Psoas muscle (tissue), 8 donors: ENCODE results near the gene ICE2. TPM values are rescaled to one million over a fixed set of nuclear protein-coding genes. Genes with fewer than 3 reads are reported as not detected.
A peak's percentile ranks its signal among the peaks of the same experiment; 100 is the strongest.

Experiments used
- ATAC-seq, 4 donors: fragments of 200-7000 bp; cut with Tn5 transposase; one replicate each; pipeline ENCODE4 v1.9.1; 2020; ENCODE audit warnings: moderate library complexity in 3 of 4, mild to moderate bottlenecking in 2 of 4
- DNase-seq, 2 donors: peaks; one replicate each; pipeline ENCODE4 v3.0.0-alpha.2; 2020
- H3K27ac ChIP-seq: fragments of 200-600 bp; one replicate; pipeline ENCODE4 v1.8.0; 2022
- H3K27me3 ChIP-seq, 3 donors: fragments of 200-600 bp in 1 of 3; one replicate each; pipeline versions ENCODE4 v1.6.1 to v1.8.0; 2013 to 2022; ENCODE audit warnings: low read length in 2 of 3, mild to moderate bottlenecking in 2 of 3, moderate library complexity in 1 of 3; ENCODE audit not compliant: insufficient read depth in 3 of 3
- H3K36me3 ChIP-seq, 2 donors: fragments of 200-600 bp in 1 of 2; one replicate each; pipeline versions ENCODE4 v1.6.1 to v1.8.0; 2013 to 2022; ENCODE audit warnings: low read depth in 1 of 2, mild to moderate bottlenecking in 1 of 2, moderate library complexity in 1 of 2; ENCODE audit not compliant: insufficient read depth in 1 of 2
- H3K4me1 ChIP-seq: fragments of 200-600 bp; one replicate; pipeline ENCODE4 v1.8.0; 2022
- H3K4me3 ChIP-seq: fragments of 200-600 bp; one replicate; pipeline ENCODE4 v1.8.0; 2022; ENCODE audit warnings: mild to moderate bottlenecking
- H3K9me3 ChIP-seq: fragments of 200-600 bp; one replicate; pipeline ENCODE4 v1.8.0; 2022
- CTCF ChIP-seq: fragments of 200-600 bp; IDR thresholded peaks from one replicate; pipeline ENCODE4 v1.8.0; 2022; ENCODE audit warnings: antibody characterized with exemption
- WGBS, 3 donors: extraction: QIAGEN DNeasy Blood & Tissue Kit; methylation state at CpG; one replicate each; pipeline versions ENCODE4 v1.1.6 to v1.1.7; 2013; 5-methylcytosine and 5-hydroxymethylcytosine counted together
- intact Hi-C, 2 donors: fragments of 100-400 bp; cut with DNase I; formaldehyde crosslinking; loops; one replicate each; pipeline versions ENCODE4 v1.11.0 to v1.14.2; 2022
- polyA plus RNA-seq, 3 donors: library from polyadenylated mRNA; stranded (reverse); fragments of 200-250 nt; gene quantifications; one replicate each; pipeline ENCODE4 v1.2.3, GENCODE V29; 2013
- total RNA-seq, 4 donors: library from RNA; stranded (reverse); fragmentation: NEBNext Ultra II Directional in 2 of 4; extraction: Animal tissue kit (Norgen Biotek cat#: 25700) in 2 of 4; gene quantifications; one replicate each; pipeline versions ENCODE4 v1.2.1 to v1.2.4, GENCODE V29; 2021 to 2023
- donor health status: healthy with polysubstance abuse.
- donor health status: DM: no; HTN: no; CAD: no; lungs with moderate emphysema.
- donor health status: Bipolar disorder and iron deficiency.
- donor health status: healthy.
- donor health status: DM: yes; HTN: yes; CAD: no.
- donor health status: DM: no; HTN: no; CAD: no.
- donor health status: DM: no; HTN: no; CAD: no.
- donor health status: DM: yes; HTN: yes; CAD: no.

Gene ICE2
- total and polyA plus RNA-seq, 7 donors, result 5.2 to 25.9 (median 20.0) TPM

GRCh38 chr15:60508442-60508841 lies 29.5 kb upstream of the ICE2 start:
- Histone ChIP-seq H3K9me3 (no peaks in the 10 kb centered on the region), H3K4me1 (peaks cover 23% of the 10 kb centered on the region), H3K27me3 (no peaks in the 10 kb centered on the region), H3K4me3 (no peak overlapping the region), H3K36me3 (peaks cover 0 to 71% of the 10 kb centered on the region in 2 donors), H3K27ac (peak overlapping the region; percentile 66)
- no peak for TF ChIP-seq CTCF
- peak; percentile 53 to 71 (median 60) for ATAC-seq
- WGBS, 3 donors, result 91 to 98% (median 94%) methylated on average over 4 of the region's 4 CpGs
- no peak for DNase-seq
- intact Hi-C loops, result loop anchor here in 1 of 2 donors (5.0 to 10.0 kb wide), 2 partner anchors 409 to 536 kb away; no protein-coding TSS in a partner anchor

- Histone ChIP-seq H3K4me1 (peaks cover 23% of the 10 kb centered on the region), H3K27me3 (no peaks in the 10 kb centered on the region), H3K4me3 (no peak overlapping the region), H3K36me3 (peaks cover 0 to 71% of the 10 kb centered on the region in 2 donors), H3K27ac (peak overlapping the region; percentile 66), H3K9me3 (no peaks in the 10 kb centered on the region)
- WGBS, 3 donors, result 45 to 53% (median 49%) methylated on average over 11 of the region's 11 CpGs
- no peak for DNase-seq
- intact Hi-C loops, result loop anchor here in 1 of 2 donors (5.0 to 10.0 kb wide), 2 partner anchors 409 to 537 kb away; no protein-coding TSS in a partner anchor
- ATAC-seq, result peak; percentile 85 to 91 (median 88)
- TF ChIP-seq CTCF, result peak; percentile 97
Observed at GRCh38 chr15:60507596-60508424, 28.9 kb upstream of the ICE2 start.

- Histone ChIP-seq H3K36me3 (peaks cover 10 to 78% of the 10 kb centered on the region in 2 donors), H3K4me1 (no peaks in the 10 kb centered on the region), H3K9me3 (no peaks in the 10 kb centered on the region), H3K27me3 (no peaks in the 10 kb centered on the region), H3K4me3 (no peak overlapping the region), H3K27ac (no peak overlapping the region)
- TF ChIP-seq CTCF, result no peak
- no peak for DNase-seq
- WGBS, 3 donors, result 88 to 92% (median 91%) methylated on average over 6 of the region's 6 CpGs
- intact Hi-C loops, result no loop called here
- no peak for ATAC-seq
Observed at GRCh38 chr15:60496853-60497252, 17.9 kb upstream of the ICE2 start.

GRCh38 chr15:60494108-60494507 lies 15.2 kb upstream of the ICE2 start:
- intact Hi-C loops, result no loop called here
- TF ChIP-seq CTCF, result no peak
- Histone ChIP-seq H3K4me3 (no peak overlapping the region), H3K27ac (no peak overlapping the region), H3K9me3 (no peaks in the 10 kb centered on the region), H3K27me3 (no peaks in the 10 kb centered on the region), H3K4me1 (no peaks in the 10 kb centered on the region), H3K36me3 (peaks cover 8 to 61% of the 10 kb centered on the region in 2 donors)
- no peak for ATAC-seq
- WGBS, 3 donors, result 78 to 82% (median 81%) methylated on average over 3 of the region's 3 CpGs
- DNase-seq, result no peak
